HFFc6 (cell line): ENCODE measurements around the gene SULT2A1. TPM values are rescaled to one million over a fixed set of nuclear protein-coding genes. Genes with fewer than 3 reads are reported as not detected.

Source experiments
- DNase-seq: peaks from one replicate; pipeline ENCODE4 v3.0.0-alpha.2; 2018
- H3K27ac Mint-ChIP-seq: 2 replicates; pipeline ENCODE4 v1.8.0; 2020; ENCODE audit warnings: mild to moderate bottlenecking, mixed read lengths
- H3K27me3 Mint-ChIP-seq: 2 replicates; pipeline ENCODE4 v1.8.0; 2021; ENCODE audit warnings: mild to moderate bottlenecking, moderate library complexity, mixed read lengths; ENCODE audit not compliant: insufficient read depth
- H3K36me3 Mint-ChIP-seq: 2 replicates; pipeline ENCODE4 v1.8.0; 2021; ENCODE audit warnings: low read depth, mixed read lengths
- H3K4me1 Mint-ChIP-seq: 2 replicates; pipeline ENCODE4 v1.8.0; 2020; ENCODE audit warnings: low read depth, mixed read lengths
- H3K4me3 Mint-ChIP-seq: 2 replicates; pipeline ENCODE4 v1.8.0; 2020; ENCODE audit warnings: mild to moderate bottlenecking, moderate library complexity, mixed read lengths
- H3K9me3 Mint-ChIP-seq: 2 replicates; pipeline ENCODE4 v1.8.0; 2020; ENCODE audit warnings: mild to moderate bottlenecking, mixed read lengths
- CTCF ChIP-seq: fragments of 200-600 bp; sonication (generic); IDR thresholded peaks from 2 replicates; pipeline ENCODE4 v1.5.0; 2021; ENCODE audit warnings: antibody characterized with exemption, mild to moderate bottlenecking
- total RNA-seq, 6 experiments: library from RNA; stranded (reverse); fragmentation: NEBNext Ultra II Directional; extraction: Animal tissue kit (Norgen Biotek cat#: 25700); gene quantifications; 2 replicates in 1 of 6; 3 replicates in 5 of 6; pipeline ENCODE4 v1.2.3, GENCODE V29; 2021

Gene SULT2A1
- total RNA-seq, 6 experiments from 2014 or later = not detected

- no peaks in the 10 kb centered on the region for H3K36me3 Mint-ChIP-seq
- no peak overlapping the region for H3K4me3 Mint-ChIP-seq
- H3K27ac Mint-ChIP-seq = no peak overlapping the region
- no peaks in the 10 kb centered on the region for H3K9me3 Mint-ChIP-seq
- peaks cover 9% of the 10 kb centered on the region for H3K4me1 Mint-ChIP-seq
- no peak for DNase-seq
- peaks cover 46% of the 10 kb centered on the region for H3K27me3 Mint-ChIP-seq
- TF ChIP-seq CTCF = no peak
Observed at GRCh38 chr19:47848425-47848822, 37.7 kb downstream of the SULT2A1 start.

- H3K27me3 Mint-ChIP-seq = peaks cover 39% of the 10 kb centered on the region
- no peak for DNase-seq
- H3K36me3 Mint-ChIP-seq = no peaks in the 10 kb centered on the region
- H3K9me3 Mint-ChIP-seq = no peaks in the 10 kb centered on the region
- TF ChIP-seq CTCF = no peak
- H3K4me1 Mint-ChIP-seq = peaks cover 4% of the 10 kb centered on the region; the same call in 1 of the 2 replicates
- no peak overlapping the region for H3K27ac Mint-ChIP-seq
- H3K4me3 Mint-ChIP-seq = no peak overlapping the region
Observed at GRCh38 chr19:47842941-47843340, 43.2 kb downstream of the SULT2A1 start.

- no peak for DNase-seq
- no peak for TF ChIP-seq CTCF
- no peaks in the 10 kb centered on the region for H3K36me3 Mint-ChIP-seq
- no peak overlapping the region for H3K27ac Mint-ChIP-seq
- peaks cover 32% of the 10 kb centered on the region for H3K27me3 Mint-ChIP-seq
- H3K4me1 Mint-ChIP-seq = peaks cover 4% of the 10 kb centered on the region; the same call in 1 of the 2 replicates
- H3K9me3 Mint-ChIP-seq = no peaks in the 10 kb centered on the region
- no peak overlapping the region for H3K4me3 Mint-ChIP-seq
Observed at GRCh38 chr19:47839913-47840312, 46.2 kb downstream of the SULT2A1 start.

- H3K27me3 Mint-ChIP-seq = peaks cover 34% of the 10 kb centered on the region
- no peak overlapping the region for H3K4me3 Mint-ChIP-seq
- H3K9me3 Mint-ChIP-seq = no peaks in the 10 kb centered on the region
- H3K36me3 Mint-ChIP-seq = no peaks in the 10 kb centered on the region
- no peak for DNase-seq
- peaks cover 4% of the 10 kb centered on the region; the same call in 1 of the 2 replicates for H3K4me1 Mint-ChIP-seq
- no peak overlapping the region for H3K27ac Mint-ChIP-seq
- TF ChIP-seq CTCF = no peak
Observed at GRCh38 chr19:47839411-47839810, 46.7 kb downstream of the SULT2A1 start.

- no peak for DNase-seq
- no peak for TF ChIP-seq CTCF
- no peaks in the 10 kb centered on the region for H3K36me3 Mint-ChIP-seq
Observed at GRCh38 chr19:47836038-47836437, 50.1 kb downstream of the SULT2A1 start.

GRCh38 chr19:47832723-47833122, 53.4 kb downstream of the SULT2A1 start:
- TF ChIP-seq CTCF = no peak
- H3K36me3 Mint-ChIP-seq = no peaks in the 10 kb centered on the region
- H3K9me3 Mint-ChIP-seq = no peaks in the 10 kb centered on the region
- peaks cover 23% of the 10 kb centered on the region for H3K27me3 Mint-ChIP-seq
- DNase-seq = no peak
- H3K4me3 Mint-ChIP-seq = no peak overlapping the region
- H3K27ac Mint-ChIP-seq = no peak overlapping the region
- H3K4me1 Mint-ChIP-seq = no peaks in the 10 kb centered on the region

More at GRCh38 chr19:47836038-47836437, 50.1 kb downstream of the SULT2A1 start:
- Mint-ChIP-seq H3K27me3 (peaks cover 13% of the 10 kb centered on the region), H3K4me1 (peaks cover 4% of the 10 kb centered on the region; the same call in 1 of the 2 replicates), H3K4me3 (no peak overlapping the region), H3K27ac (no peak overlapping the region), H3K9me3 (no peaks in the 10 kb centered on the region)
